Mesenchymal stem cell (in vitro differentiated cells and primary cell): Measurements from ENCODE around the gene TSSK6.

Experiments used
- DNase-seq: peaks from one replicate; pipeline ENCODE4 v3.0.0-alpha.2; 2013
- H2AFZ ChIP-seq: one replicate; pipeline ENCODE4 v1.6.1; 2013; ENCODE audit warnings: low read depth, mild to moderate bottlenecking, control low read depth, inconsistent platforms, low read length, moderate library complexity
- H2AK5ac ChIP-seq: 2 replicates; pipeline ENCODE4 v1.6.1; 2013; ENCODE audit warnings: low read length, moderate library complexity, mild to moderate bottlenecking, inconsistent platforms; ENCODE audit not compliant: severe bottlenecking
- H2BK120ac ChIP-seq: one replicate; pipeline ENCODE4 v1.6.1; 2013; ENCODE audit warnings: low read depth, mild to moderate bottlenecking, inconsistent platforms, low read length, moderate library complexity
- H2BK12ac ChIP-seq, 2 experiments: one replicate each; pipeline ENCODE4 v1.6.1; 2013; ENCODE audit warnings: inconsistent platforms in 2 of 2, low read length in 2 of 2, mild to moderate bottlenecking in 2 of 2, moderate library complexity in 2 of 2, control low read depth in 1 of 2
- H2BK15ac ChIP-seq: one replicate; pipeline ENCODE4 v1.6.1; 2013; ENCODE audit warnings: mild to moderate bottlenecking, low read depth, inconsistent platforms; ENCODE audit not compliant: poor library complexity, severe bottlenecking
- H2BK5ac ChIP-seq: 2 replicates; pipeline ENCODE4 v1.6.1; 2013; ENCODE audit warnings: low read depth, mild to moderate bottlenecking, low read length, control low read depth, inconsistent platforms; ENCODE audit not compliant: poor library complexity, severe bottlenecking
- H3K14ac ChIP-seq, 2 experiments: one replicate each; pipeline ENCODE4 v1.6.1; 2013; ENCODE audit warnings: inconsistent platforms in 2 of 2, low read length in 2 of 2, control low read depth in 1 of 2, mild to moderate bottlenecking in 1 of 2, moderate library complexity in 1 of 2
- H3K18ac ChIP-seq, 2 experiments: one replicate each; pipeline ENCODE4 v1.6.1; 2013; ENCODE audit warnings: inconsistent platforms in 2 of 2, low read length in 2 of 2, control low read depth in 1 of 2, low read depth in 1 of 2, mild to moderate bottlenecking in 1 of 2
- H3K23ac ChIP-seq, 2 experiments: one replicate each; pipeline ENCODE4 v1.6.1; 2013; ENCODE audit warnings: inconsistent platforms in 2 of 2, low read length in 2 of 2, mild to moderate bottlenecking in 2 of 2, moderate library complexity in 2 of 2, control low read depth in 1 of 2
- H3K27ac ChIP-seq: 2 replicates; pipeline ENCODE4 v1.5.1; 2013; ENCODE audit warnings: mild to moderate bottlenecking, moderate library complexity, low read length, control low read depth, inconsistent platforms; ENCODE audit not compliant: poor library complexity, severe bottlenecking
- H3K27me3 ChIP-seq, 2 experiments: 2 replicates each; pipeline versions ENCODE4 v1.6.1 to v1.7.0; 2013; ENCODE audit warnings: low read length in 2 of 2, mild to moderate bottlenecking in 2 of 2, moderate library complexity in 2 of 2, control low read depth in 1 of 2, inconsistent platforms in 1 of 2; ENCODE audit not compliant: control insufficient read depth in 1 of 2, insufficient read depth in 1 of 2
- H3K36me3 ChIP-seq, 2 experiments: 2 replicates each; pipeline versions ENCODE4 v1.6.1 to v1.7.0; 2013; ENCODE audit warnings: low read length in 2 of 2, control low read depth in 1 of 2, inconsistent platforms in 1 of 2, low read depth in 1 of 2, mild to moderate bottlenecking in 1 of 2; ENCODE audit not compliant: insufficient read depth in 2 of 2, control insufficient read depth in 1 of 2
- H3K4ac ChIP-seq, 2 experiments: one replicate each; pipeline ENCODE4 v1.6.1; 2013; ENCODE audit warnings: inconsistent platforms in 2 of 2, low read length in 2 of 2, mild to moderate bottlenecking in 2 of 2, moderate library complexity in 2 of 2, control low read depth in 1 of 2, low read depth in 1 of 2
- H3K4me1 ChIP-seq: 2 replicates; pipeline ENCODE4 v1.6.1; 2013; ENCODE audit warnings: low read depth, low read length, control low read depth; ENCODE audit not compliant: control insufficient read depth, insufficient read depth
- H3K4me2 ChIP-seq: 2 replicates; pipeline ENCODE4 v1.6.1; 2013; ENCODE audit warnings: low read length, mild to moderate bottlenecking, inconsistent platforms; ENCODE audit not compliant: poor library complexity, severe bottlenecking
- H3K4me3 ChIP-seq, 2 experiments: 2 replicates each; pipeline versions ENCODE4 v1.5.1 to v1.7.0; 2013; ENCODE audit warnings: low read length in 2 of 2, mild to moderate bottlenecking in 2 of 2, control low read depth in 1 of 2, low read depth in 1 of 2; ENCODE audit not compliant: insufficient read depth in 1 of 2
- H3K79me1 ChIP-seq: replicated peaks from 2 replicates; pipeline ENCODE4 v1.6.1; 2013; ENCODE audit warnings: mild to moderate bottlenecking, control low read depth, low read length, inconsistent platforms; ENCODE audit not compliant: poor library complexity, severe bottlenecking
- H3K9ac ChIP-seq: 2 replicates; pipeline ENCODE4 v1.7.0; 2013; ENCODE audit warnings: mild to moderate bottlenecking, low read length, moderate library complexity
- H3K9me3 ChIP-seq: 2 replicates; pipeline ENCODE4 v1.7.0; 2013; ENCODE audit warnings: mild to moderate bottlenecking, low read length; ENCODE audit not compliant: control insufficient read depth
- H4K8ac ChIP-seq: one replicate; pipeline ENCODE4 v1.6.1; 2013; ENCODE audit warnings: inconsistent platforms, mild to moderate bottlenecking, low read length, moderate library complexity
- H4K91ac ChIP-seq: one replicate; pipeline ENCODE4 v1.6.1; 2013; ENCODE audit warnings: mild to moderate bottlenecking, low read length, inconsistent platforms
- WGBS: methylation state at CpG from one replicate; pipeline ENCODE4 v1.1.7; 2013; ENCODE audit warnings: mixed read lengths; 5-methylcytosine and 5-hydroxymethylcytosine counted together

TSSK6 gene

DNA sequence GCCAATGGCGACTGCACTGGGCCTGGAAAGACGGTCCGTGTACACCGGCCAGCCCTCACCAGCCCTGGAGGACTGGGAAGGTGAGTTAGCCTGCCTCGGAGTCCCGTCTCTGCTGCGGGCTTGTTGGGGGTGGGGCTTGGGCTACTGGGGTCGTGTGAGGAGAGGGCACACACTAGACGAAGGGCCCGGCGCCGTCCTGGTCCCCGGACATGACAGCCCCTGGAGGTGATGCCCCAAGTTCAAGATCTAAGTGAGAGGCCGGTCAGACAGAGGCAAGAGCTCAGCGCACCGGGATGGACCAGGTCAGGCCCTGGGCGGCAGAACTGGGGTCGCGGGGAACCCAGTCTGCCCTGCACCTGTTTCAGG lies 24.3 kb upstream of the TSSK6 start:
- H3K9me3 ChIP-seq, result no peaks in the 10 kb centered on the region
- H2BK120ac ChIP-seq, result no peak overlapping the region
- no peak overlapping the region for H2BK12ac ChIP-seq
- peaks cover 7 to 66% of the 10 kb centered on the region in 2 experiments for H3K27me3 ChIP-seq
- H3K27ac ChIP-seq, result no peak overlapping the region
- H3K14ac ChIP-seq, result no peak overlapping the region
- DNase-seq, result no peak
- no peak overlapping the region for H3K23ac ChIP-seq
- H2AFZ ChIP-seq, result no peak overlapping the region
- H4K8ac ChIP-seq, result no peak overlapping the region
- H3K4me1 ChIP-seq, result peaks cover 14% of the 10 kb centered on the region
- no peak overlapping the region for H3K4ac ChIP-seq
- no peak overlapping the region for H2BK15ac ChIP-seq
- H3K4me3 ChIP-seq, result no peak overlapping the region
- H3K36me3 ChIP-seq, result peaks cover 0 to 15% of the 10 kb centered on the region in 2 experiments
- no peak overlapping the region for H2AK5ac ChIP-seq
- no peak overlapping the region for H2BK5ac ChIP-seq
- no peak overlapping the region for H3K4me2 ChIP-seq
- H3K79me1 ChIP-seq, result no peaks in the 10 kb centered on the region
- no peak overlapping the region for H3K18ac ChIP-seq
- no peak overlapping the region for H4K91ac ChIP-seq
- WGBS, result 87% methylated on average over 19 of the region's 19 CpGs
- no peak overlapping the region for H3K9ac ChIP-seq

GRCh38 chr19:19538785-19539166 lies 23.4 kb upstream of the TSSK6 start:
- Histone ChIP-seq H4K8ac (no peak overlapping the region), H3K23ac (no peak overlapping the region), H3K27me3 (peaks cover 7 to 59% of the 10 kb centered on the region in 2 experiments), H4K91ac (no peak overlapping the region), H3K9ac (no peak overlapping the region), H2BK15ac (no peak overlapping the region), H2BK12ac (no peak overlapping the region), H3K4me2 (no peak overlapping the region), H2BK5ac (no peak overlapping the region), H3K27ac (no peak overlapping the region), H3K4ac (no peak overlapping the region), H3K36me3 (peaks cover 0 to 10% of the 10 kb centered on the region in 2 experiments), H2AK5ac (no peak overlapping the region), H3K4me1 (peaks cover 14% of the 10 kb centered on the region), H3K9me3 (no peaks in the 10 kb centered on the region), H3K4me3 (peak overlapping the region in 1 of 2 experiments; percentile 47), H2BK120ac (no peak overlapping the region), H2AFZ (no peak overlapping the region), H3K18ac (no peak overlapping the region), H3K14ac (no peak overlapping the region), H3K79me1 (no peaks in the 10 kb centered on the region)
- 63% methylated on average over 7 of the region's 7 CpGs for WGBS
- no peak for DNase-seq

GRCh38 chr19:19538061-19538784 lies 22.9 kb upstream of the TSSK6 start, which contains the start of gene CILP2:
CILP2 (plus strand) TSS chr19:19538265; CDS start chr19:19538350, 85 bp downstream.
- no peak within 1 kb of the TSS for H3K14ac ChIP-seq
- no peak within 1 kb of the TSS for H2BK5ac ChIP-seq
- peaks cover 7 to 54% of the 10 kb centered on the region in 2 experiments for H3K27me3 ChIP-seq
- H3K4ac ChIP-seq, result no peak within 1 kb of the TSS
- no peak within 1 kb of the TSS for H2BK15ac ChIP-seq
- peaks cover 0 to 10% of the 10 kb centered on the region in 2 experiments for H3K36me3 ChIP-seq
- no peak within 1 kb of the TSS for H3K18ac ChIP-seq
- no peak within 1 kb of the TSS for H4K91ac ChIP-seq
- no peak within 1 kb of the TSS for H2AFZ ChIP-seq
- peak within 1 kb of the TSS; percentile 62 for H3K4me2 ChIP-seq
- no peak within 1 kb of the TSS for H3K27ac ChIP-seq
- H4K8ac ChIP-seq, result no peak within 1 kb of the TSS
- WGBS, result 12% methylated on average over 55 of the region's 56 CpGs
- no peak within 1 kb of the TSS for H3K23ac ChIP-seq
- no peaks in the 10 kb centered on the region for H3K9me3 ChIP-seq
- H2BK12ac ChIP-seq, result no peak within 1 kb of the TSS
- H2BK120ac ChIP-seq, result no peak within 1 kb of the TSS
- no peak within 1 kb of the TSS for H2AK5ac ChIP-seq
- peaks cover 14% of the 10 kb centered on the region for H3K4me1 ChIP-seq
- no peak for DNase-seq
- no peak within 1 kb of the TSS for H3K9ac ChIP-seq
- peak within 1 kb of the TSS; percentile 5 to 47 for H3K4me3 ChIP-seq
- H3K79me1 ChIP-seq, result no peaks in the 10 kb centered on the region

DNA sequence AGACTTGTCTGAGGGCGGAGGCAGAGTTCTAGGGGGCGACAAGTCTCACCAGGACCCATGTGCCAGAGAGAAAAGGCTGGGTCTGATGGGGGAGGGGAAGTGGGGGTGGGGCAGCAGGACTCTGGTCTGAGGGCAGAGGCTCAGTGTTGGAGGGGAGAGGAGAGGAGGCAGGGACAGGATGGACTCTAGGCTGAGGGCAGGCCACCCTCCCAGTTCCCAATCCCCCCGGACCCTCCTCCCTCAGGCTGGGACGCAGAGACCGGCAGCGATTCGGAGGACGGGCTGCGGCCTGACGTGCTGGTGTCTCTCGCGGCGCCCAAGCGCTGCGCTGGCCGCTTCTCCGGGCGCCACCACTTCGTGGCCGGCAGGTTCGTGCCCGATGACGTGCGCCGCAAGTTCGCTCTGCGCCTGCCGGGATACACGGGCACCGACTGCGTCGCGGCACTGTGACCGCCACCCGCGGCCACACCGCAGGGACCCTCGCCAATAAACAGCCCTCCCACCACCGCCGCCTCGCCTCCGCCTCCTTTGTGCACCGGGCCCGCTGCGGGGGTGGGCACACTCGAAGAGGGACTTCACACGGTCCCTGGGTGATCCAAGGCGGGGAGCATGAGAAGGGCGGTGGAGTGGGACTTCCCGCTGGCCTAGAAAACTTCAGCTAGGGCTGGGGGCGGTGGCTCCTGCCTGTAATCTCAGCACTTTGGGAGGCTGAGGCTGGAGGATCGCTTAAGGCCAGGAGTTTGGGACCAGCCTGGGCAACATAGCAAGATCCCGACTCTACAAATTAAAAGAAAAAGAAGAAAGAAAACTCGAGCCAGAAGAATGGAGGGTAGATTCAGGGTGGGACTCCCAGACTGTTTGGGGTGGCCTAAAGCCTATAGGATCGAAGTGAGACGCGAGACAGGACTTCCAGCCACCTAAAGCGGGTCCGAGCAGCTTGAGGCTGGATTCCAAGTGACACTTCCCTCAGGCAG lies 22.0 kb upstream of the TSSK6 start:
- peaks cover 0 to 17% of the 10 kb centered on the region in 2 experiments for H3K36me3 ChIP-seq

More for the DNA sequence above, 22.0 kb upstream of the TSSK6 start:
- Histone ChIP-seq H2BK15ac (no peak overlapping the region), H3K79me1 (no peaks in the 10 kb centered on the region), H2BK120ac (no peak overlapping the region), H3K4me2 (no peak overlapping the region), H3K27me3 (peaks cover 7 to 46% of the 10 kb centered on the region in 2 experiments), H3K4ac (no peak overlapping the region), H2BK12ac (no peak overlapping the region), H3K4me1 (peaks cover 17% of the 10 kb centered on the region), H3K14ac (no peak overlapping the region), H3K23ac (no peak overlapping the region), H3K9me3 (no peaks in the 10 kb centered on the region), H2AFZ (no peak overlapping the region), H2AK5ac (no peak overlapping the region), H3K18ac (no peak overlapping the region), H4K8ac (no peak overlapping the region), H3K4me3 (peak overlapping the region in 1 of 2 experiments; percentile 47), H4K91ac (no peak overlapping the region), H3K27ac (no peak overlapping the region), H3K9ac (no peak overlapping the region), H2BK5ac (no peak overlapping the region)
- no peak for DNase-seq
- WGBS, result 84% methylated on average over 59 of the region's 59 CpGs
